Left lung (tissue), 10 donors: ENCODE data around the gene GLMP. TPM values are rescaled to one million over a fixed set of nuclear protein-coding genes. Genes with fewer than 3 reads are reported as not detected.
A peak's percentile ranks its signal among the peaks of the same experiment; 100 is the strongest.

Experiments used
- ATAC-seq: fragments of 200-7000 bp; cut with Tn5 transposase; one replicate; pipeline ENCODE4 v1.9.1; 2020; ENCODE audit warnings: moderate library complexity
- DNase-seq, 4 donors: peaks; one replicate each; pipeline ENCODE4 v3.0.0-alpha.2; 2013 to 2020
- H3K27ac ChIP-seq, 2 donors: fragments of 200-600 bp; sonication (generic) in 1 of 2; one replicate each; pipeline versions ENCODE4 v1.5.0 to v1.8.0; 2020 to 2021
- H3K27me3 ChIP-seq, 2 donors: fragments of 200-600 bp; sonication (generic) in 1 of 2; one replicate each; pipeline versions ENCODE4 v1.5.0 to v1.8.0; 2020 to 2021
- H3K36me3 ChIP-seq, 2 donors: fragments of 200-600 bp; sonication (generic) in 1 of 2; one replicate each; pipeline versions ENCODE4 v1.5.0 to v1.8.0; 2020 to 2021
- H3K4me1 ChIP-seq, 2 donors: fragments of 200-600 bp; one replicate each; pipeline ENCODE4 v1.8.0; 2021
- H3K4me3 ChIP-seq, 2 donors: fragments of 200-600 bp; sonication (generic) in 1 of 2; one replicate each; pipeline versions ENCODE4 v1.5.0 to v1.8.0; 2020 to 2021; ENCODE audit warnings: mild to moderate bottlenecking in 1 of 2
- H3K9me3 ChIP-seq, 2 donors: fragments of 200-600 bp; sonication (generic) in 1 of 2; one replicate each; pipeline versions ENCODE4 v1.5.0 to v1.8.0; 2020 to 2021
- CTCF ChIP-seq, 2 donors: fragments of 200-600 bp; sonication (generic) in 1 of 2; IDR thresholded peaks; one replicate each; pipeline versions ENCODE4 v1.5.0 to v1.8.0; 2021; ENCODE audit warnings: antibody characterized with exemption in 2 of 2
- intact Hi-C, 2 donors: fragments of 100-400 bp; cut with DNase I; formaldehyde crosslinking; loops; one replicate each; pipeline versions ENCODE4 v1.11.2 to v1.14.2; 2022
- polyA plus RNA-seq, 6 donors: library from polyadenylated mRNA; unstranded; fragments of 120-200 nt; gene quantifications; one replicate each; pipeline ENCODE4 v1.2.1, GENCODE V29; 2013; ENCODE audit not compliant: insufficient read length in 6 of 6
- total RNA-seq, 2 donors: library from RNA; stranded (reverse); fragmentation: NEBNext Ultra II Directional; extraction: Animal tissue kit (Norgen Biotek cat#: 25700); gene quantifications; one replicate each; pipeline ENCODE4 v1.2.1, GENCODE V29; 2021
- donor health status: DM: no; HTN: yes; CAD: no.
- donor health status: DM: no; HTN: no; CAD: no.

GLMP gene
- total and polyA plus RNA-seq, 8 donors: 37.5 to 101 (median 40.1) TPM

- DNase-seq: peak in 2 of 4 donors; percentile 27 to 85
- peaks cover 0 to 37% of the 10 kb centered on the region in 2 donors for H3K36me3 ChIP-seq
- no peak overlapping the region for H3K27ac ChIP-seq
- intact Hi-C loops: no loop called here
- no peak for TF ChIP-seq CTCF (IDR thresholded peaks at IDR 0.05)
- peaks cover 8 to 32% of the 10 kb centered on the region in 2 donors for H3K4me1 ChIP-seq
- peaks cover 0 to 25% of the 10 kb centered on the region in 2 donors for H3K27me3 ChIP-seq
- peak; percentile 22 for ATAC-seq
- peak overlapping the region; percentile 7 to 13 for H3K4me3 ChIP-seq
- H3K9me3 ChIP-seq: no peaks in the 10 kb centered on the region
Observed at GRCh38 chr1:156245451-156246232, 49.8 kb downstream of the GLMP start.

- TF ChIP-seq CTCF (IDR thresholded peaks at IDR 0.05): no peak
- intact Hi-C loops: no loop called here
- H3K4me1 ChIP-seq: peaks cover 8 to 32% of the 10 kb centered on the region in 2 donors
- no peak overlapping the region for H3K27ac ChIP-seq
- ATAC-seq (no peak), DNase-seq (no peak)
- H3K4me3 ChIP-seq: no peak overlapping the region
- peaks cover 0 to 37% of the 10 kb centered on the region in 2 donors for H3K36me3 ChIP-seq
- H3K27me3 ChIP-seq: peaks cover 0 to 25% of the 10 kb centered on the region in 2 donors
- no peaks in the 10 kb centered on the region for H3K9me3 ChIP-seq
Observed at GRCh38 chr1:156244712-156245111, 50.8 kb downstream of the GLMP start.

GRCh38 chr1:156244126-156244525 lies 51.4 kb downstream of the GLMP start:
- Histone ChIP-seq H3K4me1 (peaks cover 8 to 32% of the 10 kb centered on the region in 2 donors), H3K9me3 (no peaks in the 10 kb centered on the region), H3K27ac (no peak overlapping the region), H3K27me3 (peaks cover 0 to 25% of the 10 kb centered on the region in 2 donors), H3K36me3 (peaks cover 0 to 37% of the 10 kb centered on the region in 2 donors), H3K4me3 (no peak overlapping the region)
- intact Hi-C loops: no loop called here
- TF ChIP-seq CTCF (IDR thresholded peaks at IDR 0.05): no peak
- ATAC-seq (no peak), DNase-seq (no peak)

GRCh38 chr1:156242738-156243137 lies 52.7 kb downstream of the GLMP start:
- H3K27ac ChIP-seq: no peak overlapping the region
- ATAC-seq: no peak
- H3K4me3 ChIP-seq: no peak overlapping the region
- H3K36me3 ChIP-seq: peaks cover 0 to 46% of the 10 kb centered on the region in 2 donors
- intact Hi-C loops: no loop called here
- TF ChIP-seq CTCF (IDR thresholded peaks at IDR 0.05): no peak
- DNase-seq: peak in 1 of 4 donors; percentile 43
- no peaks in the 10 kb centered on the region for H3K9me3 ChIP-seq
- H3K4me1 ChIP-seq: peaks cover 8 to 30% of the 10 kb centered on the region in 2 donors
- H3K27me3 ChIP-seq: peaks cover 0 to 25% of the 10 kb centered on the region in 2 donors

Other genes starting within 250 kb of the GLMP start
- 10 to 100 TPM; 28.7 to 35.9 TPM for gene UBQLN4, start 241.9 kb downstream of the GLMP start, total RNA-seq
- 10 to 100 TPM; 60.8 to 71.8 (median 62.5) TPM for gene UBQLN4, start 241.9 kb downstream of the GLMP start, polyA plus RNA-seq
- gene LAMTOR2, start 240.9 kb downstream of the GLMP start, total RNA-seq: 10 to 100 TPM; 65.4 to 71.0 TPM
- 10 to 100 TPM; 39.0 to 49.7 (median 47.4) TPM for gene LAMTOR2, start 240.9 kb downstream of the GLMP start, polyA plus RNA-seq
- gene RAB25, start 234.5 kb downstream of the GLMP start, total RNA-seq: 100 to 1,000 TPM in 1 of 2 donors, 10 to 100 TPM in 1; 59.4 to 148 TPM
- gene RAB25, start 234.5 kb downstream of the GLMP start, polyA plus RNA-seq: 10 to 100 TPM; 57.6 to 69.8 (median 66.4) TPM
- gene MEX3A, start 213.2 kb downstream of the GLMP start, total RNA-seq: 1 to 10 TPM in 1 of 2 donors, under 1 TPM in 1; 0.86 to 3.6 TPM
- 10 to 100 TPM; 43.2 to 59.0 (median 51.2) TPM for gene MEX3A, start 213.2 kb downstream of the GLMP start, polyA plus RNA-seq
- 100 to 1,000 TPM; 425 to 437 TPM for gene LMNA, start 181.0 kb downstream of the GLMP start, total RNA-seq
- gene LMNA, start 181.0 kb downstream of the GLMP start, polyA plus RNA-seq: 100 to 1,000 TPM in 3 of 6 donors, 10 to 100 TPM in 3; 73.5 to 120 (median 96.6) TPM
- 10 to 100 TPM; 25.4 to 41.3 TPM for gene SEMA4A, start 142.1 kb downstream of the GLMP start, total RNA-seq
- 10 to 100 TPM; 18.3 to 27.0 (median 24.6) TPM for gene SEMA4A, start 142.1 kb downstream of the GLMP start, polyA plus RNA-seq
- 10 to 100 TPM; 19.2 to 29.1 TPM for gene SLC25A44, start 101.6 kb downstream of the GLMP start, total RNA-seq
- 10 to 100 TPM; 14.3 to 19.9 (median 18.5) TPM for gene SLC25A44, start 101.6 kb downstream of the GLMP start, polyA plus RNA-seq
- 10 to 100 TPM; 40.1 to 49.6 TPM for gene PMF1, start 82.7 kb downstream of the GLMP start, total RNA-seq
- 10 to 100 TPM; 77.1 to 91.5 (median 79.2) TPM for gene PMF1, start 82.7 kb downstream of the GLMP start, polyA plus RNA-seq
- 1 to 10 TPM in 1 of 2 donors, under 1 TPM in 1; 0.99 to 1.0 TPM for gene BGLAP, start 53.5 kb downstream of the GLMP start, total RNA-seq
- 10 to 100 TPM in 1 of 6 donors, 1 to 10 TPM in 5; 2.9 to 10.3 (median 6.5) TPM for gene BGLAP, start 53.5 kb downstream of the GLMP start, polyA plus RNA-seq
- 1 to 10 TPM; 1.4 to 2.0 TPM for gene PAQR6, start 47.6 kb downstream of the GLMP start, total RNA-seq
- gene PAQR6, start 47.6 kb downstream of the GLMP start, polyA plus RNA-seq: 1 to 10 TPM; 2.2 to 4.0 (median 3.5) TPM
- 10 to 100 TPM; 69.1 to 71.1 TPM for gene SMG5, start 12.9 kb downstream of the GLMP start, total RNA-seq
- gene SMG5, start 12.9 kb downstream of the GLMP start, polyA plus RNA-seq: 10 to 100 TPM; 49.5 to 59.4 (median 54.5) TPM
- 1 to 10 TPM; 3.5 to 4.0 TPM for gene TMEM79, start 11.4 kb downstream of the GLMP start, total RNA-seq
- gene TMEM79, start 11.4 kb downstream of the GLMP start, polyA plus RNA-seq: 10 to 100 TPM in 1 of 6 donors, 1 to 10 TPM in 5; 8.2 to 10.3 (median 9.2) TPM
- not detected for gene VHLL, start 3.6 kb upstream of the GLMP start, total RNA-seq
- not detected for gene VHLL, start 3.6 kb upstream of the GLMP start, polyA plus RNA-seq
- gene CCT3, start 42.6 kb upstream of the GLMP start, total RNA-seq: 100 to 1,000 TPM; 166 to 183 TPM
- gene CCT3, start 42.6 kb upstream of the GLMP start, polyA plus RNA-seq: 100 to 1,000 TPM; 256 to 318 (median 281) TPM
- gene TSACC, start 42.8 kb upstream of the GLMP start, total RNA-seq: not detected
- gene TSACC, start 42.8 kb upstream of the GLMP start, polyA plus RNA-seq: 1 to 10 TPM in 1 of 6 donors, under 1 TPM in 5; 0.68 to 1.4 (median 0.84) TPM
- not detected for gene RHBG, start 73.5 kb upstream of the GLMP start, total RNA-seq
- 1 to 10 TPM; 2.2 to 4.9 (median 3.5) TPM for gene RHBG, start 73.5 kb upstream of the GLMP start, polyA plus RNA-seq
- gene MEF2D, start 205.1 kb upstream of the GLMP start, total RNA-seq: 10 to 100 TPM; 45.4 to 52.8 TPM
- 10 to 100 TPM; 23.8 to 37.5 (median 29.7) TPM for gene MEF2D, start 205.1 kb upstream of the GLMP start, polyA plus RNA-seq